DND-41 (cell line): ENCODE results near the gene TLCD5.

Source experiments
- EZH2 ChIP-seq: IDR thresholded peaks from 3 replicates; pipeline ENCODE4 v1.6.1; 2012; ENCODE audit warnings: borderline replicate concordance, low read depth, mild to moderate bottlenecking, moderate library complexity, low read length, inconsistent platforms; ENCODE audit not compliant: severe bottlenecking
- TF ChIP-seq, protein P1 (sequence below): IDR thresholded peaks from 2 replicates; pipeline ENCODE4 v1.5.1; 2012; ENCODE audit warnings: borderline replicate concordance, low read length, moderate library complexity, mild to moderate bottlenecking; ENCODE audit not compliant: poor library complexity, severe bottlenecking; ENCODE audit errors: extremely low read depth

- TF ChIP-seq, protein P1, sequence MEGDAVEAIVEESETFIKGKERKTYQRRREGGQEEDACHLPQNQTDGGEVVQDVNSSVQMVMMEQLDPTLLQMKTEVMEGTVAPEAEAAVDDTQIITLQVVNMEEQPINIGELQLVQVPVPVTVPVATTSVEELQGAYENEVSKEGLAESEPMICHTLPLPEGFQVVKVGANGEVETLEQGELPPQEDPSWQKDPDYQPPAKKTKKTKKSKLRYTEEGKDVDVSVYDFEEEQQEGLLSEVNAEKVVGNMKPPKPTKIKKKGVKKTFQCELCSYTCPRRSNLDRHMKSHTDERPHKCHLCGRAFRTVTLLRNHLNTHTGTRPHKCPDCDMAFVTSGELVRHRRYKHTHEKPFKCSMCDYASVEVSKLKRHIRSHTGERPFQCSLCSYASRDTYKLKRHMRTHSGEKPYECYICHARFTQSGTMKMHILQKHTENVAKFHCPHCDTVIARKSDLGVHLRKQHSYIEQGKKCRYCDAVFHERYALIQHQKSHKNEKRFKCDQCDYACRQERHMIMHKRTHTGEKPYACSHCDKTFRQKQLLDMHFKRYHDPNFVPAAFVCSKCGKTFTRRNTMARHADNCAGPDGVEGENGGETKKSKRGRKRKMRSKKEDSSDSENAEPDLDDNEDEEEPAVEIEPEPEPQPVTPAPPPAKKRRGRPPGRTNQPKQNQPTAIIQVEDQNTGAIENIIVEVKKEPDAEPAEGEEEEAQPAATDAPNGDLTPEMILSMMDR, result no peak
- no peak for TF ChIP-seq EZH2
These were observed 18.3 kb downstream of the TLCD5 start for GRCh38 chr11:120343429-120343828.
